ENCODE data around the gene OSBPL6. TPM values are rescaled to one million over a fixed set of nuclear protein-coding genes. Genes with fewer than 3 reads are reported as not detected.

The OSBPL6 gene
- total and polyA plus RNA-seq, 2 donors (not counting 1 experiment from before 2014, with no cell fraction given): 0.06 TPM; not detected in 1

GRCh38 chr2:178324077-178324476 lies 129.8 kb downstream of the OSBPL6 start:
- Mint-ChIP-seq H3K4me1 (no peaks in the 10 kb centered on the region), H3K4me3 (no peak overlapping the region), H3K27ac (no peak overlapping the region), H3K9me3 (ENCODE audit: insufficient read depth) (no peaks in the 10 kb centered on the region), H3K27me3 (peaks cover 19% of the 10 kb centered on the region)
- peaks cover 0 to 4% (median 2%) of the 10 kb centered on the region in 4 experiments for H3K27me3 ChIP-seq (replicated peaks in 1 of 4; ENCODE audit: control extremely low read depth in 1 of 4, control insufficient read depth in 3 of 4, insufficient read depth in 4 of 4, low read length in 3 of 4)
- no peak overlapping the region for H3K4me3 ChIP-seq (ENCODE audit: control extremely low read depth in 1 of 5, extremely low read depth in 1 of 5, insufficient read depth in 1 of 5, low read depth in 2 of 5, low read length in 4 of 5)
- TF ChIP-seq EZH2 (IDR thresholded peaks at IDR 0.05; ENCODE audit: borderline replicate concordance, insufficient read depth, low read depth, low read length, poor library complexity, severe bottlenecking) (no peak), CTCF (IDR thresholded peaks at IDR 0.05) (no peak)
- intact Hi-C loops (cut with micrococcal nuclease): no loop called here
- ATAC-seq (ENCODE audit: low read depth) (no peak), DNase-seq (no peak)
- no peak overlapping the region for H3K27ac ChIP-seq (ENCODE audit: low read length in 2 of 2)
- 30% methylated on average over 5 of the region's 5 CpGs for WGBS (ENCODE audit: insufficient coverage)
- no peak overlapping the region for H3K4me2 ChIP-seq (replicated peaks; ENCODE audit: low read depth, low read length, poor library complexity, severe bottlenecking)
- no peaks in the 10 kb centered on the region for H3K9me3 ChIP-seq (ENCODE audit: control extremely low read depth in 1 of 3, control insufficient read depth in 2 of 3, insufficient read depth in 1 of 3, low read length in 2 of 3)
- H4K20me1 ChIP-seq (ENCODE audit: control insufficient read depth, insufficient read depth, low read length, poor library complexity, severe bottlenecking): no peaks in the 10 kb centered on the region
- POLR2A ChIA-PET: no interaction called here
- H3K36me3 ChIP-seq (replicated peaks in 1 of 2; ENCODE audit: control extremely low read depth in 1 of 2, control insufficient read depth in 1 of 2, extremely low read depth in 1 of 2, insufficient read depth in 2 of 2, low read length in 1 of 2): no peaks in the 10 kb centered on the region
- H3K9ac ChIP-seq (ENCODE audit: low read length): no peak overlapping the region
- CTCF ChIA-PET: no interaction called here
- no peaks in the 10 kb centered on the region for H3K4me1 ChIP-seq (ENCODE audit: control insufficient read depth in 2 of 2, insufficient read depth in 2 of 2, low read length in 2 of 2)
- H2AFZ ChIP-seq (ENCODE audit: insufficient read depth, low read depth, low read length, poor library complexity, severe bottlenecking): no peak overlapping the region
- H3K79me2 ChIP-seq (ENCODE audit: control insufficient read depth, insufficient read depth, low read length): no peaks in the 10 kb centered on the region

- H3K9me3 ChIP-seq (ENCODE audit: control extremely low read depth in 1 of 3, control insufficient read depth in 2 of 3, insufficient read depth in 1 of 3, low read length in 2 of 3): no peaks in the 10 kb centered on the region
- no peaks in the 10 kb centered on the region for H4K20me1 ChIP-seq (ENCODE audit: control insufficient read depth, insufficient read depth, low read length, poor library complexity, severe bottlenecking)
- H3K79me2 ChIP-seq (ENCODE audit: control insufficient read depth, insufficient read depth, low read length): no peaks in the 10 kb centered on the region
- intact Hi-C loops (cut with micrococcal nuclease): no loop called here
- TF ChIP-seq EZH2 (IDR thresholded peaks at IDR 0.05; ENCODE audit: borderline replicate concordance, insufficient read depth, low read depth, low read length, poor library complexity, severe bottlenecking): no peak
- TF ChIP-seq CTCF (IDR thresholded peaks at IDR 0.05): no peak
- no peak overlapping the region for H3K4me3 ChIP-seq (ENCODE audit: control extremely low read depth in 1 of 5, extremely low read depth in 1 of 5, insufficient read depth in 1 of 5, low read depth in 2 of 5, low read length in 4 of 5)
- CTCF ChIA-PET: interaction anchor here (0.6 kb wide), 1 partner anchor 67 kb away, joined by 3 read pairs; no protein-coding TSS in a partner anchor
- no peaks in the 10 kb centered on the region for H3K36me3 ChIP-seq (replicated peaks in 1 of 2; ENCODE audit: control extremely low read depth in 1 of 2, control insufficient read depth in 1 of 2, extremely low read depth in 1 of 2, insufficient read depth in 2 of 2, low read length in 1 of 2)
- peaks cover 15% of the 10 kb centered on the region for H3K27me3 Mint-ChIP-seq
- no peaks in the 10 kb centered on the region for H3K4me1 Mint-ChIP-seq
- no peaks in the 10 kb centered on the region for H3K9me3 Mint-ChIP-seq (ENCODE audit: insufficient read depth)
- POLR2A ChIA-PET: no interaction called here
- no peak overlapping the region for H3K4me2 ChIP-seq (replicated peaks; ENCODE audit: low read depth, low read length, poor library complexity, severe bottlenecking)
- no peak overlapping the region for H3K9ac ChIP-seq (ENCODE audit: low read length)
- H3K27ac ChIP-seq (ENCODE audit: low read length in 2 of 2): no peak overlapping the region
- no CpG with 5 or more reads among the region's 2 CpGs for WGBS (ENCODE audit: insufficient coverage)
- peaks cover 0 to 4% (median 2%) of the 10 kb centered on the region in 4 experiments for H3K27me3 ChIP-seq (replicated peaks in 1 of 4; ENCODE audit: control extremely low read depth in 1 of 4, control insufficient read depth in 3 of 4, insufficient read depth in 4 of 4, low read length in 3 of 4)
- H3K27ac Mint-ChIP-seq: no peak overlapping the region
- H2AFZ ChIP-seq (ENCODE audit: insufficient read depth, low read depth, low read length, poor library complexity, severe bottlenecking): no peak overlapping the region
- no peak overlapping the region for H3K4me3 Mint-ChIP-seq
- DNase-seq (no peak), ATAC-seq (ENCODE audit: low read depth) (no peak)
- no peaks in the 10 kb centered on the region for H3K4me1 ChIP-seq (ENCODE audit: control insufficient read depth in 2 of 2, insufficient read depth in 2 of 2, low read length in 2 of 2)
Measured at GRCh38 chr2:178325268-178325667, 131.0 kb downstream of the OSBPL6 start.
